GM19324 (cell line): ENCODE results near the gene GCC1.
"Not testable (repeated sequence)": the region's sequence is repeated elsewhere in the genome, so short reads cannot be mapped to it uniquely, and the experiment has no call there.

Experiments
- ATAC-seq: cut with Tn5 transposase; IDR thresholded peaks from one replicate; pipeline ENCODE4 v1.9.1; 2021; ENCODE audit warnings: mild to moderate bottlenecking, moderate library complexity; ENCODE audit not compliant: unreplicated experiment, low FRiP score

GCC1 gene

DNA sequence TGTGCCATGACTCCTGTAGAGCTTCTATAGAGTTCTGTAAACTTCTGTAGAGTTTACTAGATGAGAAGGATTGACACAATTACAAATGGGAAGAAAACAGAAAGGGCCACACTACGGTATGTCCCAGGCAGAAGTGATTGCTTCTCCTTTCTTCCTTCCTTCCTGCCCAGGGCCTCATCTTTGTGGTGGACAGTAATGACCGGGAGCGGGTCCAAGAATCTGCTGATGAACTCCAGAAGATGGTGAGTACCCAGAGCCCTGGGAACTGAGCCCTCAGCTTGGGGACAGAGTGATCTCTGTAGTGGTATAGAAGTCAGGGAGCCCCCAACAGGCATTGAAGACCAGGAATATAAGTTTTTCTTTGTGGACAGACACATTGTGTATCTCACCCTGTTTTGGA is 4.5 kb upstream of the GCC1 start:
- ATAC-seq = no peak

DNA sequence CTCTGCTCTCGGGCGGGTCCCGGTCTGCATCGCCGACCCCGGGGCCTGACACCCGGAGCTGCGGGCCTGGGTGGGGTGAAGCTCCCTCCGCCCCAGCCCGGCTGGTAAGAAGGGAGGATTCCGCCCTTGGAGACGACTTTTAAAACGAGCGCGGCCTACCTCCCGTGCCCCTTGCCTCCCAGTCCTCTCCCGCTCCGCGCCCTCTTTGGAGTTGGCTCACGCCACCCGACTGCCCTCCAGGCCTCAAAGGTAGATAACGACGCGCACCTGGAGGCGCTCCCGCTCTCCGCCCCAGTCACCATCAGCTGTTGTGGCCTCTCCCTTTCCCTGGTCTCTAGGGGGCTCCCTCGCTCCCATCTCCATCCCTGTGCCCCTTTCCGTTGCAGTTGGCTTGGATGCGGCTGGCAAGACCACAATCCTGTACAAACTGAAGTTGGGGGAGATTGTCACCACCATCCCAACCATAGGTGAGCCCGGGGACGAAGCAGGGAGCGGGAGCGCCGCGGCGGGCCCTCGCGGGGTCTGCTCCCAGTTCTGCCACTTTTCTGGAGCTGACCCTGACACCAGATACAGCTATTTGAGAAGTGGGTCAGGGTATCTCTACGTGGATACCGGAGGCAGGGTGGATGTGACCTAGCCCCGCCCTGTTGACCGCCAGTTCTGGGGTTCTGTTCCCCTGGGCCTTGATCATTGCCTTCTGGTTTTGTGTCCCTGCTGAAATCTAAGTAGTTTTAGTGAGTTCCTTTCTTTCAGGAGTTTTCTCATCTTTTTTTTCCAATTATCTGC is 3.5 kb upstream of the GCC1 start:
- peak; percentile 16 for ATAC-seq

DNA sequence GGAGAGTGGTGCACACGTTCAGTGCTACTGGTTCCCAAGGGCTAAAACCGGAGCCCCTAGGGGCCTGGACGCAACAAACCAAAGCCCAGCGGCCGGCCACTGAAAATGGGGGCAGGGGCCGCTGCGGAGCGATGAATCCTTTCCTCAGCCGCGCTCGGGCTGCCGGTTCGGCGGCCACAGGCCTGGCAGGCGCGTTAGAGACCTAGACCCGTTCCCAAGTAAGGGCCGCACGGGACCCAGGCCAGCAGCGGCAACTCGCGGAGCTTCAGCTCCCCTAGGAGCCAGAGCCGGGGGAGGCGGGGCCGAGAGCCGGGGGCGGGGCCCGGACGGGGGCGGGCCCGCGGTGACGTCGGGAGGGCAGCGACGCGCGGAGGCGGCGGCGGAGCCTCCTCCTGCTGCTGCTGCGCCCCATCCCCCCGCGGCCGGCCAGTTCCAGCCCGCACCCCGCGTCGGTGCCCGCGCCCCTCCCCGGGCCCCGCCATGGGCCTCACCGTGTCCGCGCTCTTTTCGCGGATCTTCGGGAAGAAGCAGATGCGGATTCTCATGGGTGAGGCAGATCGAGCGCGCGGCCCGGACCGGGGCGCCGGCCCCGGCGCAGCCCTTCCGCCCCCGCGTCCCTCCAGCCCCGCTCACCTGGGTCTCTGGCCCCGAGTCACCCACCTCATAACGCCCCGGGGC is 2.8 kb upstream of the GCC1 start, which contains the start of gene ARF5:
Gene ARF5, plus strand, starts transcription at position 393 of the 678 bp plus-strand sequence. Its CDS starts 88 bp downstream, at position 481.
- ATAC-seq = peak; percentile 74

DNA sequence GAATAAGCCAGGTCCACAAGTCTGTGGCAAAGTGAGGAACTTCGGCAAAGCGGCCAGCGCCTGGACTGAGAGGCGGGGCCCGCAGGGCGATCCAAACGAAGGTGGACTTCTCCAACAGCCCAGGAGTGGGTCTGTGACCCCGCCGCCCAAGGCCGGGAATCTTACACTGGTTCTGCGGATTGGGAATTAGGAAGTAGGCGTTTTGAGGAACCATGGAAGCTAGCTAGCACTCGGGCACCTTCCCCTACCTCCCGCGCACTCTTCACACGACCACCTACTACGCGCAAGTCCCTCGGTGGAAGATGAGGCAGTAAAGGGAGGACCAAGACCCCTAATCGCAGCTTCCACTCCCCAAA is 2.2 kb upstream of the GCC1 start:
- no peak for ATAC-seq

DNA sequence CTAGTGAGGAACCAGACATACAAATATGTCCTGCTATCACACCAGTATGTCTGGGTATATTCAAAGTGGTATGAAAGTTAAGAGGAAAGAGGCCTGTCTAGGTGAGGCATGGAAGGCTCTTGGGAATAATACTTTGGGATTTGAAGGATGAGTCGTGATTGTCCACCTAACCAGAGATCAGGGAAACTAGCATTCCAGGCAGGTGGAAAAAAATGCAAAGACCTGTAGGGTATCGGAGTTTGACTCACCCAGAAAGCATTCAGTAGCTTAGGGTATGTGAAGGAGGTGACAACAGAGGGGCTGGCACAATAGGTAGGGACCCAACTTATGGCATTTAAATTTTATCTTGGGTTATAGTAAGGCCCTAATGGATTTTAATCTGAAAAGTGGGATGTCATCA is 950 bp upstream of the GCC1 start:
- ATAC-seq = no peak

DNA sequence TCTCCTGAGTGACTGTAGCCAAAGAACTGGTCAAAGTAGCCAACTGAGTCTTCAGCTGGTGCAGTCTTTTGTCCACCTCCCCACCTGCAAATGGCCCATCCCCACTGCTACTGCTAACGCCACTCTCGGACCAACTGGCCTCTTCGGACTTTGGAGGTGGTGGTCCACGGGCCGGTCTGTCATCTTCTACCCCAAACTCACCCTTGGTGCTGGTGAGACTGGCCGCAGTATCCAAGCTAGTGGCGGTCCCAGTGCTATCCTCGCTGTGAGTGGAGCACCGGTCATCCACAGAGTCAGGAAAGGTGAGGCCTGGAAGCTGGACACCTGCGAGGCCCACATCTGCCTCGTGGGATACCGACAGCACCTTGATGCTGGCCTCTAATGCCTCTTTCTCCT is 750 bp downstream of the GCC1 start:
- ATAC-seq = no peak

GRCh38 chr7:127582361-127582760 is 3.0 kb downstream of the GCC1 start:
- no peak for ATAC-seq

GRCh38 chr7:127581716-127582115 is 3.7 kb downstream of the GCC1 start:
- no peak for ATAC-seq

DNA sequence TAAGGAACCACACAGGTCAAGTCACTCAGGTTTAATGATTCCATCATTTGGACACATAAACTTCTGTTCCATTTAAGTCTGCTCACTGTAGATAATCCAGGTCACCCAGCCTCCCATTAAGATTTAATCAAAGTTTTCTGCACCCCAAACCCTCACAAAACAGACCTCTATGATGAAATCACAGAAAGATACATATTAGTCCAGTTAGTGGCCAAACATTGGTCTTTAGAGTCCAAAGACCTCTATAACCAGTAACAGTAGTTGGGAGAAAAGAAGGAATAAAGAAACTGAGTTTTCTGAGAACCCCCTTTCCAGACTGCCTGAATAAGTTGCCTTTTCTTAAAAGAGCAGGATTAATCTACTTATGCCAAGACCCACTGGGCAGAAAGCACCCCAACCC is 4.8 kb downstream of the GCC1 start:
- no peak for ATAC-seq

DNA sequence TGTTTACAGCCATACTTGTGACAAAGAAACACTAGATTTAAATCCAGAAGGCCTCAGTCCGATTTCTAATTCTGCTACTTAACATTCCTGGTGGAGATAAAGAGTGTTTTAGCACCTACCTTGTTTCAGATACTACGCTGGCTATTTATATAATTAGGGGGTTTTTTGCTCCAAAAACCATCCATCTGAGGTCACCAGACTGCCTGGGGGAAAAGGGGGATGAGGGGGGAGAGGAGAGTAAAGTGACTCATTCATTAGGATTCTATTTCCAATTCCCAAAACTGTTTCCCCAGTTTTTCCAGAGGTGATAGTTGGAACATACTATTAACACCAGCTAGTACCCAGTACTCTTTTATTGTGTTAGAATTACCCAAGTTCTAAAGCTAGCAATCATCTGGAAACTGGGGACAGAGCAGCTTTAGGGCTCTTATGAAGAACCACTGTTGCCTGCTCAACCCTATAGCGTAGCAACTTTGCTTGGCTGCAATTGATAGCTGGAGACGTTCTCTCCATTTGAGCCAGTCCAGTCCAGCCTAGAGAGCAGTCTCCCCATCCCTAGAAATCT is 6.6 kb downstream of the GCC1 start:
- ATAC-seq = no peak

- no peak for ATAC-seq
Observed at GRCh38 chr7:127578036-127578684, 7.2 kb downstream of the GCC1 start.

DNA sequence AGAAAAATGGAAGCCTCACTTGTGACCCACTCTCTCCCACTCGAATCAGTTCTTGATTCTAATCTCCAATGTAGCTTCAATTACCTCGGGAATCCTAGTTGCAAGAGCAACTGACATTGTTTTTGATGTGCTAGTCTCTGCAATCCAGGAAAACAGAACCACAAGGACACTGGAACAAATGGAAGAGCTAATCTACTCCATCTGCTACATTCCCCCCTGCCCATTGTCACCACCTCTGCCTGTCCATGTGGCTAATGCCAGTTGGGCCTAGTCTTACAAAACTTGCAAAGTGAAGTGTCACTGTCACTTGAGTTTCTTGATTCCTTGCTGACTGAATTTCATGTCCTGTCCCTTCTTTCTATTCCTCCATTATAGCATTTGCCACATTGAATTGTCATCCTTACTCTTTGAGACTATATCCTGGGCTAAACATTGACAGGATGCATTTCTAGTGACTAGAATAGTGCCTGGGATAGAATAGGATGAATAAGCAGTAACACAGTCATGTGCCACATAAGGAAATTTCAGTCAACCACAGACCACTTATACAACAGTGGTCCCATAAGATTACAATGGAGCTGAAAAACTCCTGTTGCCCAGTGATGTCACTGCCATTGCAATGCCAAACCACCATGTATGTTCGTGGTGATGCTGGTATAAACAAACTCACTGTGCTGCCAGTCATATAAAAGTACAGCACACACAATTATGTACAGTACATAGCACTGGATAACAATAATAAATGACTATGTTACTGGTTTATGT is 13.5 kb downstream of the GCC1 start:
- ATAC-seq = no peak

DNA sequence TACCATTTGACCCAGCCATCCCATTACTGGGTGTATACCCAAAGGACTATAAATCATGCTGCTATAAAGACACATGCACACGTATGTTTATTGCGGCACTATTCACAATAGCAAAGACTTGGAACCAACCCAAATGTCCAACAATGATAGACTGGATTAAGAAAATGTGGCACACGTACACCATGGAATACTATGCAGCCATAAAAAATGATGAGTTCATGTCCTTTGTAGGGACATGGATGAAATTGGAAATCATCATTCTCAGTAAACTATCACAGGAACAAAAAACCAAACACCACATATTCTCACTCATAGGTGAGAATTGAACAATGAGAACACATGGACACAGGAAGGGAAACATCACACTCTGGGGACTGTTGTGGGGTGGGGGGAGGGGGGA is 17.4 kb downstream of the GCC1 start:
- not testable (repeated sequence) for ATAC-seq

DNA sequence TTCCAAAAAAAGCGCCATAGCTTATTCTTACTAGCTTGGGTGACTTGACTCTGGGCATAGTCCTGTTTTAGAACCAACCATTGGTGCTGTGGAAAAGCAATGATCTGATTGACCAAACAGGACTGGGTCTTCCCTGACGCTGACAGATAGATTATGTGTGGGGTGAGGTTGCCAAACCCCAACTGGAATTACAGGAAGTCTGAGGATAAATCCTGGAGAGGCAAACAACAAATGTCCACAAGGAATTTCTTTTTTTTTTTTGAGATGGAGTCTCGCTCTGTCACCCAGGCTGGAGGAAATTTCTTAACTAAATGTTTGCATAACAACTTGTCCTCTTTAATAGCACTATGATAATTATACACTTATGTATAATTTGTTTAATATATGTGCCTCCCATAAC is 19.2 kb downstream of the GCC1 start:
- no peak for ATAC-seq

DNA sequence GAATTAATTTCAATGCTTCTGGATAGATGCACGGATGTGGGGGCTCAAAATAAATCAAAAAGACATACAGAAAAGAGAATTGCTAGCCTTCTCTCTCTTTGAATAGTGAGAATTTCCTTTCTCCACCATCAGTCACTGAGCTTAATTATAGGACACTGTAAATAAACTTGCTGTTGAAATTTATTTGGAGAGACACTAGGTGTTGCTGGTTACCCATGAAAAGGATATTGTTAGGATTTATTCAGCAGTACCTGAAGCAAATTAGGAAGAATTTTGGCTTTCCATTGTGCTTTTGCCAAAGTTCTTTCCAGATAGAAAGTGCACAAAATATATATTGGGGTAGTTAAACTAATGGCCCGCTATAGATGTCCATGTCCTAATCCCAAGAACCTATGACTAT is 27.6 kb downstream of the GCC1 start:
- ATAC-seq = no peak

DNA sequence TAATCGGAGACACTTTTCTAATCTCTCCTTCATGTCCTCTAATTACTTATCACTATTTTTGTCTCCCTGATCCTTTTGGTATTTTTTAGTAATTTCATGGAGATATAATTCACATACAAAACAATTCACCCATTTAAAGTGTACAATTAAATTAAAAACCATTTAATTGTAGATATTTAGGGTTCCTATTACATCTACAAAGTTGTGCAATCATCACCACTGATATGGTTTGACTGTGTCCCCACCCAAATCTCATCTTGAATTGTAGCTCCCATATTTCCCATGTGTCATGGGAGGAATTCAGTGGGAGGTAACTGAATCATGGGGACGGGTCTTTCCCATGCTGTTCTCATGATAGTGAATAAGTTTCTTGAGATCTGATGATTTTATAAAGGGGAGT is 29.0 kb downstream of the GCC1 start:
- ATAC-seq = no peak

DNA sequence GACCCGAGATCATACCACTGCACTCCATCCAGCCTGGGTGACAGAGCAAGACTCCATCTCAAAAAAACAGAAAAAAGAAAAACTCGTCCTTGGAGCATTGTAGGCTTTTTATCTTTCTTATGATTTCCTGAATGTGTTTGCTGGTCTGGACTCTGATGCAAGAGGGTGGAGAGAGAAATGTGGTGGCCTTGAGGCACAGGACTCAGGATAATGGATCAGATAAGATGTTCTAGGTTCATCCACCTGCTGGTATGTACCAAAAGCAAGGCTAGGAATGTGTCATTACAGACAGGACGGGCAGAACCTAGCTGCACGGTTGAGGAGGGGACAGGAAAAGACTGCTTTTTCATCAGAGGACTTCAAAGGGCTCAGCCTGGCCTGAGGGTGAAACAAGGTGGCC is 33.5 kb downstream of the GCC1 start:
- no peak for ATAC-seq

DNA sequence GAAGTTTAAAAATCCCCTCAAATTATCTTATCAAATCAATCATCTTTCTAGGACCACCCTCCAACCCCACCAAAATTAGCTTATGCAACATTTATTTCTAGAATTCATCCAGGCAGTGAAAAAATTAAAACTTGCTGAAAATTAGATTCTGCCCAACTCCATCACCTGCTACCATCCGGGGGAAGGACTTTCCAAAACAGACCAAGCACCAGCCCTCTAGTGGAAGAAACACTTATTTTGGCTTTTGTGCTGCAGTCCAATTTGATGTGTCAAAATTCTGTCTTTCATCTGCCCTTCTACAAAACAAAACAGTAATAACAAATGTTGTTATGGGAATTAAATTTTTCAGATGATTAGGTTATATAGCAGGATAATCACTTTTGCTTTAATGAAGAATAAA is 35.1 kb downstream of the GCC1 start:
- no peak for ATAC-seq

- ATAC-seq = no peak
Observed at GRCh38 chr7:127546313-127546712, 39.1 kb downstream of the GCC1 start.

- no peak for ATAC-seq
Observed at GRCh38 chr7:127541548-127541947, 43.8 kb downstream of the GCC1 start.

- ATAC-seq = not testable (repeated sequence)
Observed at GRCh38 chr7:127540461-127540860, 44.9 kb downstream of the GCC1 start.
